OCI-LY1 (cell line): Measurements from ENCODE around the gene LRFN2.

Experiments
- EZH2 ChIP-seq: fragments of 200-600 bp; sonication (generic), shearing (Covaris generic); IDR thresholded peaks from 2 replicates; pipeline ENCODE4 v1.8.0; 2017; ENCODE audit warnings: borderline replicate concordance, mixed run types, mild to moderate bottlenecking, antibody characterized with exemption, low read length, moderate library complexity, mixed read lengths
- TF ChIP-seq, protein P1 (sequence below): fragments of 200-600 bp; sonication (generic), shearing (Covaris generic); IDR thresholded peaks from 2 replicates; pipeline ENCODE4 v1.5.1; 2017; ENCODE audit warnings: mild to moderate bottlenecking, antibody characterized with exemption, low read length, moderate library complexity, mixed read lengths

DNA sequence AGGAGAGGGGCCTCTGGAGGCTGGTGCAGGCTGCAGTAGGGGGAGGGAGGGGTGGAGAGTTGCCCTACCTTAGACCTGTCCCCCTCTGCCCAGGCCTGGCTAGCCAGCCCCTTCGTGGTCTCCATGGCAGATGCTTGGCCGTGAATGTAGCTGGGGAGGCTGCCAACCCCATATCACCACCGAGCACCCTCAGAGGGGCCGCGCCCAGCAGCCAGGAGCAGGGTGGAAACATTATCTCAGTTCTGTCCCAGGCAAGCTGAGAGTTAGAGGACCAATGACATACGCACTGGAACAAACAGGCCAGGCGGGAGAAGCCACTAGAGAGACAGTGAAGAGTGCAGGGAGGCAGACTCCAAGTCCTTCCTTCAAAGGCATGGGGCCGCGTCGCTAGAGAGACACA is 66.5 kb downstream of the LRFN2 start:
- TF ChIP-seq, protein P1, sequence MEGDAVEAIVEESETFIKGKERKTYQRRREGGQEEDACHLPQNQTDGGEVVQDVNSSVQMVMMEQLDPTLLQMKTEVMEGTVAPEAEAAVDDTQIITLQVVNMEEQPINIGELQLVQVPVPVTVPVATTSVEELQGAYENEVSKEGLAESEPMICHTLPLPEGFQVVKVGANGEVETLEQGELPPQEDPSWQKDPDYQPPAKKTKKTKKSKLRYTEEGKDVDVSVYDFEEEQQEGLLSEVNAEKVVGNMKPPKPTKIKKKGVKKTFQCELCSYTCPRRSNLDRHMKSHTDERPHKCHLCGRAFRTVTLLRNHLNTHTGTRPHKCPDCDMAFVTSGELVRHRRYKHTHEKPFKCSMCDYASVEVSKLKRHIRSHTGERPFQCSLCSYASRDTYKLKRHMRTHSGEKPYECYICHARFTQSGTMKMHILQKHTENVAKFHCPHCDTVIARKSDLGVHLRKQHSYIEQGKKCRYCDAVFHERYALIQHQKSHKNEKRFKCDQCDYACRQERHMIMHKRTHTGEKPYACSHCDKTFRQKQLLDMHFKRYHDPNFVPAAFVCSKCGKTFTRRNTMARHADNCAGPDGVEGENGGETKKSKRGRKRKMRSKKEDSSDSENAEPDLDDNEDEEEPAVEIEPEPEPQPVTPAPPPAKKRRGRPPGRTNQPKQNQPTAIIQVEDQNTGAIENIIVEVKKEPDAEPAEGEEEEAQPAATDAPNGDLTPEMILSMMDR = no peak
- TF ChIP-seq EZH2 = no peak
